A549 (cell line): ENCODE data around the gene DNAAF2. TPM values are rescaled to one million over a fixed set of nuclear protein-coding genes. Genes with fewer than 3 reads are reported as not detected.
A peak's percentile ranks its signal among the peaks of the same experiment; 100 is the strongest.

ENCODE experiments used
- CBX2 ChIP-seq: fragments of 200-600 bp; sonication (generic); IDR thresholded peaks from 2 replicates; pipeline ENCODE4 v1.6.1; 2016; ENCODE audit warnings: low read depth, mild to moderate bottlenecking, borderline replicate concordance
- CBX8 ChIP-seq: fragments of 200-600 bp; sonication (generic); IDR thresholded peaks from 2 replicates; pipeline ENCODE4 v1.6.1; 2016
- FOSB ChIP-seq: fragments of 250-450 bp; sonication (Bioruptor Pico); IDR thresholded peaks from 2 replicates; pipeline ENCODE4 v1.5.0; 2020; ENCODE audit warnings: mild to moderate bottlenecking, moderate library complexity
- FOXS1 ChIP-seq: fragments of 250-450 bp; sonication (Bioruptor Pico); IDR thresholded peaks from 2 replicates; pipeline ENCODE4 v1.5.0; 2020; ENCODE audit warnings: mild to moderate bottlenecking, moderate library complexity
- GATA3 ChIP-seq: IDR thresholded peaks from 2 replicates; pipeline ENCODE4 v1.6.1; 2012; ENCODE audit warnings: borderline replicate concordance
- HDAC2 ChIP-seq: fragments of 200-600 bp; sonication (generic); IDR thresholded peaks from 2 replicates; pipeline ENCODE4 v1.6.1; 2016
- HOXA7 ChIP-seq: fragments of 250-450 bp; sonication (Bioruptor Pico); IDR thresholded peaks from 2 replicates; pipeline ENCODE4 v1.5.0; 2020; ENCODE audit warnings: mild to moderate bottlenecking, moderate library complexity
- HOXB13 ChIP-seq: fragments of 250-450 bp; sonication (Bioruptor Pico); IDR thresholded peaks from 2 replicates; pipeline ENCODE4 v1.5.0; 2020; ENCODE audit warnings: low read depth, mild to moderate bottlenecking, moderate library complexity
- HOXB5 ChIP-seq: fragments of 250-450 bp; sonication (Bioruptor Pico); IDR thresholded peaks from 2 replicates; pipeline ENCODE4 v1.5.0; 2020; ENCODE audit warnings: mild to moderate bottlenecking, moderate library complexity
- MYC ChIP-seq: IDR thresholded peaks from 2 replicates; pipeline ENCODE4 v1.6.1; 2012; ENCODE audit warnings: mild to moderate bottlenecking, inconsistent platforms, low read length, improper control_type of control experiment, borderline replicate concordance
- NFE2L2 ChIP-seq: fragments of 150-350 bp; conservative IDR thresholded peaks from 2 replicates; pipeline ENCODE4 v1.6.1; 2014; ENCODE audit warnings: low read length
- NR3C1 ChIP-seq: fragments of >200 bp; sonication (Bioruptor Twin); formaldehyde crosslinking; IDR thresholded peaks from 3 replicates; pipeline ENCODE4 v1.6.1; 2017
- POLR2A ChIP-seq: IDR thresholded peaks from 2 replicates; pipeline ENCODE4 v1.6.1; 2012; ENCODE audit warnings: mild to moderate bottlenecking, low read length
- RCOR1 ChIP-seq: fragments of 150-350 bp; IDR thresholded peaks from 2 replicates; pipeline ENCODE4 v1.6.1; 2014; ENCODE audit warnings: antibody characterized with exemption, low read length, low read depth
- TP53 ChIP-seq: fragments of 250-450 bp; sonication (Bioruptor Pico); IDR thresholded peaks from 2 replicates; pipeline ENCODE4 v1.5.0; 2021; ENCODE audit warnings: mild to moderate bottlenecking, moderate library complexity
- ZFP36 ChIP-seq: fragments of 450-650 bp; IDR thresholded peaks from 2 replicates; pipeline ENCODE4 v1.6.1; 2014; ENCODE audit warnings: borderline replicate concordance; ENCODE audit not compliant: partially characterized antibody
- ZNF302 ChIP-seq: fragments of 250-450 bp; sonication (Bioruptor Pico); IDR thresholded peaks from 2 replicates; pipeline ENCODE4 v1.9.0; 2021; ENCODE audit warnings: inconsistent platforms, mild to moderate bottlenecking, moderate library complexity
- ZSCAN20 ChIP-seq: fragments of 250-450 bp; sonication (Bioruptor Pico); IDR thresholded peaks from 2 replicates; pipeline ENCODE4 v1.8.0; 2022; ENCODE audit warnings: mild to moderate bottlenecking, moderate library complexity
- polyA plus RNA-seq, 4 experiments: library from polyadenylated mRNA; depleted of rRNA in 3 of 4; stranded (reverse); fragments of >200 nt; fragmentation: RNase III in 1 of 4; extraction: RNeasy Plus Mini Kit Qiagen cat#74134 plus additional on column Dnase treatment in 1 of 4; gene quantifications; 2 replicates in 3 of 4; 3 replicates in 1 of 4; pipeline ENCODE4 v1.2.3, GENCODE V29; 2011 to 2017
- TF ChIP-seq, protein P1 (sequence below): IDR thresholded peaks from 2 replicates; pipeline ENCODE4 v1.6.1; 2012
- TF ChIP-seq, protein P2 (sequence below): fragments of >200 bp; sonication (Bioruptor Twin); formaldehyde crosslinking; IDR thresholded peaks from 3 replicates; pipeline ENCODE4 v1.6.1; 2016
- TF ChIP-seq, protein P3 (sequence below): fragments of 150-350 bp; IDR thresholded peaks from 2 replicates; pipeline ENCODE4 v1.6.1; 2014; ENCODE audit warnings: low read depth, mild to moderate bottlenecking, low read length
- TF ChIP-seq, protein P4 (sequence below): fragments of 450-650 bp; IDR thresholded peaks from 2 replicates; pipeline ENCODE4 v1.6.1; 2014; ENCODE audit warnings: antibody characterized with exemption
- TF ChIP-seq, protein P5 (sequence below): IDR thresholded peaks from 2 replicates; pipeline ENCODE4 v1.6.1; 2012
- TF ChIP-seq, protein P6 (sequence below): fragments of >200 bp; sonication (Bioruptor Twin); formaldehyde crosslinking; IDR thresholded peaks from 3 replicates; pipeline ENCODE4 v1.5.1; 2016

DNAAF2 gene
- polyA plus RNA-seq, 2 of the 4 experiments (the other 2 are of a cell fraction) = 12.1 to 14.1 TPM

DNA sequence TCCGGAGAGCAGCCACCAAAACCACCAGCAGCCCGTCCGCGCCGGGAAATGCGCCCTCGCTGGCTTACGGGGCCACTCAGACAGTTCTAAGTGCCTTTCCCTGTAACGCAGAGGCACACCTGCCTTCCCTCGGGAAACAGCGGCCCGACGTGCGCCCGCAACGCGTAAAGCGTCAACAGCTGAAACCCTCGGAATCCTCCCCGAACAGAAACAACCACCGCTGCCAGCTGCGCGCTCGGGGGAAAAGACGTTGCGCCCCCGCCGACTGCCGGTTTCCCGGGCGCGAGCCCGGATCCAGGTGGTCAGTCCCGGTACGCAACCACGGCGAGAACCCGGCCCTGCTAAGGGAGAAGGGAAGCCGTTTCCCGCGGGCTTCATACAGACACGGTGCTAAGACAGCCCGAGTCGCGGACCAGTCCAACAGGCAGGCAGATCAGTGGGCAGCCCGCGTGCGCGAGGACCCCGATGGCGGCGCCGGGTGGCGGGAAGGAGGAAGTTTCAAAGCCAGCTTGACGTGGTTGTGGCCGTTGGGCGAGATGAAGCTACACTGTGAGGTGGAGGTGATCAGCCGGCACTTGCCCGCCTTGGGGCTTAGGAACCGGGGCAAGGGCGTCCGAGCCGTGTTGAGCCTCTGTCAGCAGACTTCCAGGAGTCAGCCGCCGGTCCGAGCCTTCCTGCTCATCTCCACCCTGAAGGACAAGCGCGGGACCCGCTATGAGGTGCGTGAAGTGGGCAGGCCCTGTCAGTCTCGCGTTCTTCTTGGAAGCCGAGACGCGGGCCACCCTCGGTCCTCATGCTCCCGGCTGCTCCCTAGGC lies 36.4 kb downstream of the DNAAF2 start, which contains the start of gene LRR1 (continued):
- peak; percentile 4; the same call in 1 of the 2 replicates for TF ChIP-seq HDAC2
- TF ChIP-seq, protein P1, sequence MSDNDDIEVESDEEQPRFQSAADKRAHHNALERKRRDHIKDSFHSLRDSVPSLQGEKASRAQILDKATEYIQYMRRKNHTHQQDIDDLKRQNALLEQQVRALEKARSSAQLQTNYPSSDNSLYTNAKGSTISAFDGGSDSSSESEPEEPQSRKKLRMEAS = peak; percentile 88
- TF ChIP-seq, protein P2, sequence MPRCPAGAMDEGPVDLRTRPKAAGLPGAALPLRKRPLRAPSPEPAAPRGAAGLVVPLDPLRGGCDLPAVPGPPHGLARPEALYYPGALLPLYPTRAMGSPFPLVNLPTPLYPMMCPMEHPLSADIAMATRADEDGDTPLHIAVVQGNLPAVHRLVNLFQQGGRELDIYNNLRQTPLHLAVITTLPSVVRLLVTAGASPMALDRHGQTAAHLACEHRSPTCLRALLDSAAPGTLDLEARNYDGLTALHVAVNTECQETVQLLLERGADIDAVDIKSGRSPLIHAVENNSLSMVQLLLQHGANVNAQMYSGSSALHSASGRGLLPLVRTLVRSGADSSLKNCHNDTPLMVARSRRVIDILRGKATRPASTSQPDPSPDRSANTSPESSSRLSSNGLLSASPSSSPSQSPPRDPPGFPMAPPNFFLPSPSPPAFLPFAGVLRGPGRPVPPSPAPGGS = no peak
- TF ChIP-seq HOXB5 (CRISPR knock-in tag) = no peak
- TF ChIP-seq HOXB13 (CRISPR knock-in tag) = no peak
- no peak for TF ChIP-seq HOXA7 (CRISPR knock-in tag)
- no peak for TF ChIP-seq NR3C1
- peak; percentile 71 for TF ChIP-seq POLR2A
- TF ChIP-seq ZFP36 = no peak
- TF ChIP-seq ZSCAN20 (CRISPR knock-in tag) = no peak
- no peak for TF ChIP-seq ZNF302 (CRISPR knock-in tag)
- no peak for TF ChIP-seq FOSB (CRISPR knock-in tag)
- TF ChIP-seq, protein P3, sequence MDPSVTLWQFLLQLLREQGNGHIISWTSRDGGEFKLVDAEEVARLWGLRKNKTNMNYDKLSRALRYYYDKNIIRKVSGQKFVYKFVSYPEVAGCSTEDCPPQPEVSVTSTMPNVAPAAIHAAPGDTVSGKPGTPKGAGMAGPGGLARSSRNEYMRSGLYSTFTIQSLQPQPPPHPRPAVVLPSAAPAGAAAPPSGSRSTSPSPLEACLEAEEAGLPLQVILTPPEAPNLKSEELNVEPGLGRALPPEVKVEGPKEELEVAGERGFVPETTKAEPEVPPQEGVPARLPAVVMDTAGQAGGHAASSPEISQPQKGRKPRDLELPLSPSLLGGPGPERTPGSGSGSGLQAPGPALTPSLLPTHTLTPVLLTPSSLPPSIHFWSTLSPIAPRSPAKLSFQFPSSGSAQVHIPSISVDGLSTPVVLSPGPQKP = no peak
- no peak for TF ChIP-seq CBX8
- TF ChIP-seq TP53 (CRISPR knock-in tag) = no peak
- no peak for TF ChIP-seq NFE2L2
- TF ChIP-seq, protein P4, sequence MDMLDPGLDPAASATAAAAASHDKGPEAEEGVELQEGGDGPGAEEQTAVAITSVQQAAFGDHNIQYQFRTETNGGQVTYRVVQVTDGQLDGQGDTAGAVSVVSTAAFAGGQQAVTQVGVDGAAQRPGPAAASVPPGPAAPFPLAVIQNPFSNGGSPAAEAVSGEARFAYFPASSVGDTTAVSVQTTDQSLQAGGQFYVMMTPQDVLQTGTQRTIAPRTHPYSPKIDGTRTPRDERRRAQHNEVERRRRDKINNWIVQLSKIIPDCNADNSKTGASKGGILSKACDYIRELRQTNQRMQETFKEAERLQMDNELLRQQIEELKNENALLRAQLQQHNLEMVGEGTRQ = no peak
- TF ChIP-seq MYC = peak; percentile 35; the same call in 1 of the 2 replicates
- no peak; the same call in 1 of the 2 replicates for TF ChIP-seq GATA3
- TF ChIP-seq, protein P5, sequence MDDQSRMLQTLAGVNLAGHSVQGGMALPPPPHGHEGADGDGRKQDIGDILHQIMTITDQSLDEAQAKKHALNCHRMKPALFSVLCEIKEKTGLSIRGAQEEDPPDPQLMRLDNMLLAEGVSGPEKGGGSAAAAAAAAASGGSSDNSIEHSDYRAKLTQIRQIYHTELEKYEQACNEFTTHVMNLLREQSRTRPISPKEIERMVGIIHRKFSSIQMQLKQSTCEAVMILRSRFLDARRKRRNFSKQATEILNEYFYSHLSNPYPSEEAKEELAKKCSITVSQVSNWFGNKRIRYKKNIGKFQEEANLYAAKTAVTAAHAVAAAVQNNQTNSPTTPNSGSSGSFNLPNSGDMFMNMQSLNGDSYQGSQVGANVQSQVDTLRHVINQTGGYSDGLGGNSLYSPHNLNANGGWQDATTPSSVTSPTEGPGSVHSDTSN = no peak
- TF ChIP-seq CBX2 = no peak
- no peak for TF ChIP-seq FOXS1 (CRISPR knock-in tag)
- TF ChIP-seq, protein P6, sequence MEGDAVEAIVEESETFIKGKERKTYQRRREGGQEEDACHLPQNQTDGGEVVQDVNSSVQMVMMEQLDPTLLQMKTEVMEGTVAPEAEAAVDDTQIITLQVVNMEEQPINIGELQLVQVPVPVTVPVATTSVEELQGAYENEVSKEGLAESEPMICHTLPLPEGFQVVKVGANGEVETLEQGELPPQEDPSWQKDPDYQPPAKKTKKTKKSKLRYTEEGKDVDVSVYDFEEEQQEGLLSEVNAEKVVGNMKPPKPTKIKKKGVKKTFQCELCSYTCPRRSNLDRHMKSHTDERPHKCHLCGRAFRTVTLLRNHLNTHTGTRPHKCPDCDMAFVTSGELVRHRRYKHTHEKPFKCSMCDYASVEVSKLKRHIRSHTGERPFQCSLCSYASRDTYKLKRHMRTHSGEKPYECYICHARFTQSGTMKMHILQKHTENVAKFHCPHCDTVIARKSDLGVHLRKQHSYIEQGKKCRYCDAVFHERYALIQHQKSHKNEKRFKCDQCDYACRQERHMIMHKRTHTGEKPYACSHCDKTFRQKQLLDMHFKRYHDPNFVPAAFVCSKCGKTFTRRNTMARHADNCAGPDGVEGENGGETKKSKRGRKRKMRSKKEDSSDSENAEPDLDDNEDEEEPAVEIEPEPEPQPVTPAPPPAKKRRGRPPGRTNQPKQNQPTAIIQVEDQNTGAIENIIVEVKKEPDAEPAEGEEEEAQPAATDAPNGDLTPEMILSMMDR = no peak
- TF ChIP-seq RCOR1 = no peak
